CD4-positive, alpha-beta T cell treated with Interleukin-1 beta for 1 hour (primary cell): ENCODE results near the gene KCNIP3.

ENCODE experiments used
- DNase-seq, 2 donors: peaks; one replicate each; pipeline ENCODE4 v3.0.0-alpha.2; 2020 to 2022

Gene KCNIP3

DNA sequence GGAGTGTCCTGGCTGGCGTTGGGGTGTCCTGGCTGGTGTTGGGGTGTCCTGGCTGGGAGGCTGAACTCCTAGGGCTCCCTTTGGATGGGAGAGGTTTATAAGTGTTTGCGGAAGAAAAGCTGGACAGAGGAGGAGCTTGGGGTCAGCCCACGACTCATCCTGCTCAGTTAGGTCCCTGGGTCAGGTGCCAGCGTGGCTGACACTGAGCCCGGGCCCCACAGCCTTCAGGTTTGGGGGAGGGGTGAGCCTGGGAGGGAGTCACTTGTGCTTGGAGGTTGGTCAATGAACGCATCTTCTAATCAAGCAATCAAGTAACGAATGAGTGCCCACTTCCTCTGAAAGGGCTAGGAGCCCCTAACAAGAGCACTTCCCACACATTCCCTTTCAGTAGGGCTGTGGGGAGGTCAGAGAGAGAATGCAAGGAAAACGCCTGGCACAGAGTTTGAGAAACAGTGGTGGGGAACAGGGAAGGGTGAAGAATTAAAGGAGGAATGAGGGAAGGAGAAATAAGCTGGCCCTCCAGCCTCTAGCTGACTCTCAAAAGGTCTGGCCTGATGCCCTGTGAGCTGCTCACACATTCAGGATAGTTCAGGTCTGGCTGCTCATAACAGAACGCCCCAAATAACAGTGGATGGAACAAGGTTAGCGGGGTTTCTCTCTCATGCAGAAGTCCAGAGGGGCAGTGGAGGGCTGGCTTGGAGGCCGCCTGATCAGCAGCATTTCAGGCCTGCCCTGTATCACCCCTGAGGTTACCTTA is 670 bp downstream of the KCNIP3 start:
- DNase-seq = no peak

DNA sequence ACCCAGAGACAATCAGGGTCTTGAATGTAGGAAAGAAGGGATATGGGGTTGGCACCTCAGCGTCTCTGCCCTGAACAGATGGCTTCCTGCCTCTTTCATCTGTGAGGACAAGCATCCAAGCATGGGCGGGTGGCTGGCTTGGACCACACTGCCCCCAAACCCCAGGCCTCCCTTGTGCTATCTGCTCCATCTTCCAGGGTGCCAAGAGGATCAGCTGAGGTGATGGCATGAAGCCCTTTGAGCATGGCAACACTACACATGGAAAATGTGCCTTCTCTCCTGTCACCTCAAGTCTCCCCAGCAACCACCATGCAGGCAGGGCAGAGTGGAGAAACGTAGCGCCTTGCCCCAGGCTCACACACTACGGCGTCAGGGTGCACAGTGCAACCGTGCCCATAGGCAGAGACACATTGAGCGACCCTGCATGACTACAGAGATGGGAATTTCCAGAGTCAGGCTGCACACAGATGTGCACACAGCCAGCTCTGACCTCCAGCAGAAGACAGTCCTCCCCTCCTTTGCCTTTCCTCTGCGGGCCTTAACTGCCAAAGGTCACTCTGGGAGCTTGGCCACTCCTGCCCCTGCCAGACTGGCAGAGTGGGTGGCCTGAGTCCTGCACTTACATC is 1.5 kb downstream of the KCNIP3 start:
- DNase-seq = no peak

DNA sequence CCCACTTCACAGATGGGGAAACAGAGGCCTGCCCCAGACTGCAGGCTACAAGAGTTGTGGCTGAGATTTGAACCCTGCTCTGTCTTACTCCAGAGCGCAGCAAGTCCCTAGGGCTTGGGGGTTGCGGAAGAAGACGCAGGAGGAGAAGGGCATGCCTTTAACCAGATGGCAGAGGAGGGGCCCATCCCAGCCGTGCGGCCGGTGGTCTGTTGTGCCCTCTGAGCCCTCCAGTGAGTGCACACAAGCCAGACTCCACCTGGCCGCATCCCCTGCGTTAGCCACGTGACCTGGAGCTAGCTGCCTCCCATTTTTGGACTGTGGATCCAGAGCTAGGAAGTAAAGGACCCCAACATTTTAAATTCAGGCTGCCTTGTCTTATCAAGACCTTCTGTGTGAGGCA is 2.8 kb downstream of the KCNIP3 start:
- no peak for DNase-seq

DNA sequence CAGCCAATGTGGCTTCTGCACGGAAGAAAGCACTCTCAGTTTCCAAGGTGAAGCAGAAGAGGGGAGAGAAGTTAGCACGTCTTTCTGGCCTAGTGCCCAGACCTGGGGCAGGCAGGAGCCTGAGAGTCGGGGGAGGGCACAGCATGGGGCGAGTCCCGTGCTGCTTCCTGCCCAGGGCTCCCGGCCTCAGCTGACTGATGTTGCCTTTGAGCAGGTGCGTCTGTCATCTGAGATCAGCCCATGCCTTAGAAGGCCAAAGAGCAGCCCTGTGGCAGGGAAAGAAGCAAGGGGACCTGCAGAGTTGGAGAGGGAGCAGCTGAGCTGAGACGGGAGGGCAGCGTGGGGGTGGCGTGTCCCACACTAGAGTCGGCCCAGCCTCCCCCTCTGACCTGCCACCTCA is 3.3 kb downstream of the KCNIP3 start:
- no peak for DNase-seq

DNA sequence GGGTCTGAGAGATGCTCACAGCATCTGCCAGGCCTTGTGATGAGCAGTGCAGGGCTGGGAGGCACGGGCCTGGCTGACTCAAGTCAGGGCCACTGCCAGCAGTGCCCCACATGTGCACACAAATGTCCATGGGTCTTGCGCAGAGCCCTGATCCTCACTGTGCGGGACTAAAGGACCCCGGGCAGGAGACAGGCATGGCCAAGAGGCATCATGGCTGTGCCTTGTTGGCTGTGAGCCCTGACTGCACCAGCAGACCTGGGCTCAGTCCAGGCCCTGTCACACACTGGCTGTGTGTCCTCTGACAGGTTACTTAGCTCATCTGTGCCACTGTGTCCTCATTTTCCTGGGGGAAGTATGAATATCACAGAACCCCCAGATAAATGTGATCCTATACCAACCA is 4.0 kb downstream of the KCNIP3 start:
- no peak for DNase-seq

DNA sequence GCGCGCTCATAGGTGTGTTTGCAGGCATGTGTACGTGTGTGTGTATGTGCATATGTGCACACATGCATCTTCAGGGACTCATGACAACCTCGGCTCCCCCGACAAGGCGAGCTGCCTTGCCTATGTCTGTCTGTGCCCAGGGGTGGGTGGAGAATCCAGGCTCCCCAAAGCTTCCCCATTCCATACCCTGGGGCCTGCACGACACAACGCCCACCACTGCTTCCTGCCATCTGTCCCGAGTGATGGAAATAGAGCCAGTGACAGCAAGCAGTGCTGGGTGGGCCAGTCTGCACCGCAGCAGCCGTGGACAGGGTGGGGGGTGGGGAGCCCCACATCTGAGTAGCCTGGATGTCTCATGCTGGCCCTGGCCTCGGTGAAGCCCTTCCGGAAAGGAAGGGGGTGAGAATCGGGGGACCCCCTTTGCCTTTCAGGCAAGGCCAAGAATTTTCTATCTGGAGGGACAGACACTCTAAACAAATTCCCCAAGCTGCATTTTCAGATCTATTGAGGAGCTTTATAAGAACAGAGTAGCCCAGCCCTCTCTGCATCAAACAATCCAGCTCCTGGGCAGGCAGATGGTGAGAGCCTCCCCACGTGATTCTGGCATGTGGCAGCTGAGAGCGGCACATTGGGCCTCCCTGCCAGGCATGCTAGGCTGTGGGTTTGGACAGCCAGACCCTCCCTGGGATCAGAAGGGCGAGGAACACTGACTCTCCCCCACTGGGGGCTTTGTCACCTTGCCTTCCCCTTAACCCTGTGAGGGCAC is 4.9 kb downstream of the KCNIP3 start:
- DNase-seq = no peak

DNA sequence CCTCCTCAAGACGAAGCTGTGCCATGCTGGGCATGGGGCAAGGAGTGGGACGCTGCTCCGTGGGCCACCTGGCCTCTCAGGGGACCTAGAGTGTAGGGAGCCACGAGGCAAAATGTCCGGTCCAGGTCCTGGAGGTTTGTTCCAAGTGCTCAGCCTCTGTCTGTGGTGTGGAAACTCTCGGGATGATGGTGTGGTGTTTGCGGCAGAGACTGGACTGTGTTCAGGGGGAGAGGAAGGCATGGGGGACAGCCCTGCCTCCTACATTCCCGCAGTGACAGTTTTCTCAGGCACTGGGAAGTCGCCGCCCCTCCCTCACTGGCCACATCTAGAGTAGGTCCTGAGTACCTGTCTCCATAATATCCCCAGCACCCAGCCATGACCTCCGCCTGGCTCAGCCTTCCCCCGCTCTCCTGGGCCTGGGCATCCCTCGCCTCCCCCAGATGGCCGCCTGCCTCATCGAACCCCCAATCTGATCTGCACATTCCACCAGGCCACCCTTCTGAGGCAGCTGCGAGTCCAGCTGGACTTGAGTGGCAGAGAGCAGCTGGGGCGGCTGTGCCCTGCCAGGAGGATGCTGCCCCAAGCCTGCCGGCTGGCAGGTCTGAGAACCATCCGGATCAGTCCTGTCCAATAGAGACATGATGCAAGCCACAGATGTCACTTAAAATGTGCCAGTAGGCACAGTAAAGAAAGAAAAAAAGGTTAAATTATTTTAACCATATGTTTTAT is 6.2 kb downstream of the KCNIP3 start:
- DNase-seq = no peak

DNA sequence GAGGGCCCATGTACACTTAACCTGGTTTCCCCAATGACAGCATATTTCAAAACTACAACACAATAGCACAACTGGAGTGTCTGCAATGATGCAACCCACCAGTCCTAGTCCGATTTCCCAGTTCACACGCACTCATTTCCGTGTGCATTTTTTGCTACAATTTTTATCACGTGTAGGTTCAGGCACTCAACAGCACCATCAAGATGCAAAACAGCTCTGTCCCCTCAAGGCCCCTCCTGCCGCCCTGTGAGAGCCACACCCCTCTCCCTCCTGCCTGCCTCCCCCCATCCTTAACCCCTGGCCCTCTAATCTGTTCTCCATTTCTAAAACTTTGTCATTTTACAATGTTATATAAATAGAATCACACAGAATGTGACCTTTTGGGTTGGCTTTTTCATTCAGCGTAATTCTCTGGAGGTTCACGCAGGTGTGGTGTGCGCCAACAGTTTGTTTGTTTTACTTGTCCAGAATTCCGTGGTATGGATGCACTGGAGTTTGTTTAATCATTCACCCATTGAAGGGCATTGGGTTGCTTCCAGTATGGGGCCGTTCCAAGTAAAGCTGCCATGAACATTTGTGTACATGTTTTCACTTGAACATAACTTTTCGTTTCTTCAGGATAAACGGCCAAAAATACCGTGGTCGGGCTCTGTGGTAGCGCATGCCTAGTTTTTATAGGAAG is 8.4 kb downstream of the KCNIP3 start:
- DNase-seq = no peak

DNA sequence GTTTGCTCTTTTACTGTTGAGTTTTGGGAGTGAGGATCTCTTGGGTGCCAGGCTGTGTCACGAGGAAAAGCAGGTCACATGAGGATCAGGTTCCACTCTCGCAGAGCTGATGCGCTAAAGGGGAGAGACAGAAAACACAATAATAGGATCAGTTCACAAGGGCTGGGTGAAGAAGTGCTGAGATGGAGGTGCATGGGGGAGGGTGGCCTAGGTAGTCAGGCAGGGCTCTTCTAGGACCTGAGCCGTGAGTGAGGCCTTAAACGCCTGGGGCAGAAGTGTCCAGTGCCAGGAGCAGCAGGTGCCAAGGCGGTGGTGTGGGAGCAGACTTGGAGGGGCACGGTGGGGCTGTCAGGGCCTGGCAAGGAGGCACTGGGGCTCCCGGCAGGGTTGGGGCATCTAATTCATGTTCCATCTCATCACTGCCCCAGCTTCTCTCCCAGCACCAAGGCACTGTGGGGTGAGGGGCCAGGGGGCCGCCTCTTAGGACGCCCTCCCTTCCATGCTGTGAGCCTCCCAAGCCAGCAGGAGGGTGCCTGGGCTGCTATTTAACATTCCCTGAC is 9.3 kb downstream of the KCNIP3 start:
- DNase-seq = no peak

DNA sequence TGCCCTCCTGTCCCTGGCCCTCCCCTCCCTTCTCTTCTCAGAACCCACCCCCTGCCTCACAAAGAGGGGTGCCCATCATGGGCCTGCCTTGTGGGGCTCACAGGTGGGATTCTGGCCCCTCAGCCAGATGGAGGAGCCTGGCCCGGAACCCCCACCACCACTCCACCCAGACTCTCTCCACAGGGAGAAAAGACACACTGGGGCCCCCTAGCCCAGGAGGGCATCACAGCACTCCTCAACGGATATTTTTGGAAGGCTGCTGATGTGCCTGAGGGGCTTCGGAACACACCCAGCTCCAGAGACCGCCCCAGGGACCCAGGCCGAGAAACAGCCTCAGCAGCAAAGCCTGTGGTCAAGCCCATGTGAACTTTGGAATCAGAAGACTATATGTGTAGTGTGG is 9.9 kb downstream of the KCNIP3 start:
- DNase-seq = no peak

DNA sequence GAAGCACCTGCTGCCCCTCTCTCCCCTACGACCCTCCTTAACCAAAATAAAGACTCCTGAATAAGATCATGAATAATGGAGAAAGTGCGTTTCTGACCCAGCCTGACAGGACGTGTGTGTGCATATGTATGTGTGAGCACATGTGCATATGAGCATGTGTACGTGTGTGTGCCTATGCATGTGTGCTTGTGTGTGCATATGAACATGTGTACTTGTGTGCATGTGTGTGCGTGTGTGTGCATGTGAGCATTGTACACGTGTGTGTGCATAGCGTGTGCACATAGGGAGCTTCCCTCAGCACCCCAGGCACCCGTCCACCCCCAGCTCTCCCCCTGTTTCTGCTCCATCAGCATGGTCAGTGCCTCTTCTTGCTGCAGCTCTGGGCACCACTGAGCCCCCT is 10.7 kb downstream of the KCNIP3 start:
- no peak for DNase-seq

DNA sequence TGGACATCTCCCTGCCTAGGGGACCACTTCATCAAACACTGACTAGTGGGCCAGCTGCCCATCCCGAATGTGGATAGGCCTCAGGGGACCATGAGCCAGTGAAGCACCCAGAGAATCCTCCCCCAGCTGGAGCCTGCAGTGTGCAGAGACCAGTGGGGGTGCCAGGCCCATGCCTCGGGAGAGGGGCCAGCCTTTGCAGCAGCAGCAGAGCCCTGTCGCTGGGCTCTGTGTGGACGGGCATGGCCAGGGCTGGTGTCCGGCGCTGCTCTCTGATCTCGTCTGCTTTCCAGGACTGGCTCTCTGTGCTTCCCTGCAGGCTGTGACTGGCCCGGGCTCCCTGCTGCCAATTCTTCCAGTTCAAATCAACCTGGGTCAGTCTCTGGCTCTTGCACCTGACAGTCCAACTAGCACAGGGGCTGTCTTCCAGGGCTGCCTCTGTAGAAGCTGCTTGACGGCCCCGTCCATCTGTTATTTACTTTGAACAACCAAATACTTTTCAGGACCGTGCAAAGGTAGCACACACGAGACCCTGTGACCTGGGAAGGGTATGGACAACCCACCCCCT is 11.4 kb downstream of the KCNIP3 start:
- no peak for DNase-seq

DNA sequence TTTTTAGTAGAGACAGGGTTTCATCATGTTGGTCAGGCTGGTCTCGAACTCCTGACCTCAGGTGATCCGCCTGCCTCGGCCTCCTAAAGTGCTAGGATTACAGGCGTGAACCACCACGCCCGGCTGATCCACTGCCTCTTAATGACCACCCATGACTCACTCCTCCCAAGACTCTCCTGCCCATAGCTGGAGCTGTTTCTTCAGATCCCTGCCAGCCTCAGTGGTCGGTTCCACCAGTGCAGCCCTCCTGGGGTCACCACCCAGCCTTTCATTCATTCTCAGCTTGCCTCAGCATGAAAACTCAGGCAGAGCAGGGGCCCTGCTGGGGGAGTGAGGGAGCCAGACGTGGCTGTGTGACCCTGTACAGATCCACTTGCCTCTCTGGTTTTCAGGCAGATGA is 12.5 kb downstream of the KCNIP3 start:
- no peak for DNase-seq

DNA sequence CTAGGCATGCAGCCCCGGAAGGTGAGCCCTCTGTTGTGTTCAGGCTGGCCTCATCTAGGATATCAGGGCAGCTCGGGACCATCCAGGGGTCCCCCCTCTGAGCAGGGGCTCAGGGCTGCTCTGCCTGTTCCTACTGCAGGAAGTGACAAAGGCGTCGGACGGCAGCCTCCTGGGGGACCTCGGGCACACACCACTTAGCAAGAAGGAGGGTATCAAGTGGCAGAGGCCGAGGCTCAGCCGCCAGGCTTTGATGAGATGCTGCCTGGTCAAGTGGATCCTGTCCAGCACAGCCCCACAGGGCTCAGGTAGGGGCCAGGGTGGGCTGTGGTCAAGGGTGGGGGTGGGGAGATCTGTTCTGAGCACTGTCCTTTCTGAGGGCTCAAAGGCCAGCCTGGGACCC is 13.1 kb downstream of the KCNIP3 start:
- no peak for DNase-seq

DNA sequence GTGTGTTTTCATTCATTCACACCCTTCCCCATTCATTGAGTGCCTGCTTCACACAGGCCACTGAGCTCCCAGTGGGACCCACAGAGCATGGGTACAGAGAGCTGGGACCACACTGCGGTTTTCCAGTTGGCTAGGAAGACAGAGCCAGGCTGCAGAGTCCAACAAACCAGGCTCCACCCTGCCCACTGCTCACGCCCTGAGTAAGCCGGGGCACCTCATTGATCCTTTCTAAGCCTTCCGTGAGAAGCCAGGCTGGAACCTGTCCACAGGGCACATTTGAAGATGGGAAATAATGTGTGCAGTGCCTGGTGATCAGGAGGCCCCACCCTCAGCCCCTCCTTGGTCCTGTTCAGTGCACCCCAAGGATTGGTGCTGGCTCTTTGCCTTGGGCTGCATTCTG is 13.5 kb downstream of the KCNIP3 start:
- DNase-seq = no peak

DNA sequence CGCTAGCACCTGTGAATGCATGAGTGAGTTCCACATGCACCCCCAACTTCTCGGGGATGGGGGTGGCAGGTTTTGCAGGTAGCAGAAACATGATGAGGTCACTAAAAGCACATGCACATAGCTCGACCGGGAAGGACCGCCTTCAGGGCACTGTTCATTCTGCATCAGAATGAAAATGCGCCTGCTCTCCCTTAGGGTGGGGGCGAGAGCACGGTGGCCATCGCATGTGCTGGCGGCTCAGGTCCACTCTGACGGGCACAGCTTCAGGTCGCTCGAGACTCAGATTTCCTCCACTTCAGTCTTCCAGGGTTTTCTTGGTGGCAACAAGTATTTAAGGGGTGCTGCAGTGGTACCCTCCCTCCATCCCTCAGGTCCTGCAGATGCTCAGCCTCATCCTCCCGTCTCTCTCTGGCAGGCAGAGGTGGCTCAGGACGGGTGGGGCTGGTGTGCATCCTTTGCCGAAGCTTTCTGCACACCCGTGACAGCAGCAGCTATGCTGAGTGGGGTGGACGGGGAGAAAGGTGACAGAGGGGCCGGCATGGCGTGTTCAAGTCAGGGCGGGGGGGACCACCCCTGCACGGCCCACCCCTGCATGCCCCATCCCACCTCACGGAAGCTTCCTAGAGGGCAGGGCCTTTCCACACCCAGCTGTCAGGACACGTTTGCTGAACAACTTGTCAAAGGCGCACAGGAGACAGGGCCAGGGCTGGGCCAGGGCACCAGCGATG is 14.8 kb downstream of the KCNIP3 start:
- no peak for DNase-seq

DNA sequence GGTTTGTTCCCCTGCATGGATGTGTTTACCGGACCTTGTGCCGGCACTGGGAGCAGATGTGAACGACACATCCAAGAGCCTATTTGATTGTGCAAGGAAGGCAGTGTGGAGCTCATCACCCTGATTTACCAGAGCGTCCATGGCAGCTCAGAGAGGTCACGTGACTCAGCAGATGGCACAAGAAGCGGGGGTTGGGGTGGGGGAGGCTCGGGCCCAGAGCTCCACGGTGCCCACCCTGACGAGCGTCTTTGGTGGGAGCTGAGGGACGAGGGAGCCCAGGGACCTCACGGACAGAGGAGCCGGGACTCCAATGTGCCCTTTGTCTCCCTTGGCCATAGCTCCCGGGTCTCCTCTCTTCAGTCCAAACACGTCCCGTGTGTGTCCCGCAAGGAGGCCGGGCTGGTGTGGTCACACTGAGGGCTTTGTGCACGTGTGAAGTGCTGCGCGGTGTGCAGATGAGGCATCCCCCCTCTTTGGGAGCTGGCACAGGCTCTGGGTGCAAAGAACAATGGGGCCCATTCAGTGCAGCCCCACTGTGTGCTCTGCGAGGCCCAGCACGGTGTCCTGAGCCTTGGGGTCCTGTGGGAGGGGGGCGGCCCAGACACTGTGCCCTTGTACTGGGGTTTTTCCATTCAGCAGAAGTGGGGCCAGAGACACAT is 15.5 kb downstream of the KCNIP3 start:
- no peak for DNase-seq

DNA sequence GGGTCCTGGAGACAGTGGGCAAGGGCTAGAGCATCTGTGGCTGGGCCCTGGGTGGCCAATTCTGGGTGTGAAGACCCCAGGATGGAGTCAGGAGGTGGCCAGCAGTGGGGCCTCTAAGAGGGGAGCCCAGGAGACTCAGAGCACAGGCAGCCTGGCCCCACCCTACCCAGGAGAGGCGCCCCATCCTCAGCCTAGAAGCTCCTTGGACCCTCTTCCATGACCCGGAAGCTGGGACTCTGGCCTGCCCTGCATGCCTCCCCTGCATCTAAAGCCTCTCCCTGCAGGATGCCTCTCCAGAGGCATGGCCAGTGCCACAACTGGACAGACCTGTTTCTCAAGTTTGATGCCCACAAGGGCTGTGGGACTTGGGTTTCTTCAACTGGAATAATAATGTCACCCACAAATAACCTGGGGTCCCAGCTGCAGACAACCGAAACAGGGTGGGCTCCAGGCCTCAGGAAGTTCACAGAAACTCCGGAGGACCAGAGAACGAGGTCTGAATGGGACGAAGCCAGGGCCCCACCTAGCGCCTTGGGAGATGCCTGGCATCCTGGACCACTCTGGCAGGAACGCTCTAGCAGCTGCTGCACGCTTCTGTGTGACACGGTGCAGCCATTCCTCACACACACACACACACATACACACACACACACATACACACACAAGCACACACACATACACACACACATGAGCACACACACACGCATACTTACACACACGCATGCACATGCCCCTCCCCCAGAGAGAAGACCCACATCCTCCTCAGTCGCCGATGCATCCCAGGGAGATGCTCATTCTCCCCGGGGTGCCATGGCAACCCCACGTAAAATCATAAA is 16.4 kb downstream of the KCNIP3 start:
- DNase-seq = no peak

DNA sequence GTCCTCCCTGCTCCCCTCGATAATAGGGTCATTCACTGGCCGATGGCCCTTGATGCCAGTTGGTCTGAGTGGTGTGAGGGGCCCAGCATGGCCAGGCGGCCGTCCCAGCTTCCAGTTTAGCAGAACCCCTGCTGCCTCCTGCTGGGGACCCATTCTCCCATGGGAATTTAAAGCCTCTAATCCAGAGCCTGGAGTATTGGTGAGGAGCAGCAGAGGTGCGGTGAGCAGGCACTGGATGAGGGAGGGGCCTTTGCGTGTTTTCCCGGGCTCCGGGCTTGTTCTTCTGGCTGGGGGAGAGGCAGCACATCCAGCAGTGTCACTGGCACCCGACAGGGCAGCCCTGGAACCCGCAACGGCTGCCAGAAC is 17.4 kb downstream of the KCNIP3 start:
- no peak for DNase-seq
